Ramos (cell line): ENCODE data around the gene ANTXR1.

Experiments used
- in situ Hi-C: fragments of 300-500 bp; cut with MboI; formaldehyde crosslinking; loops from one replicate; pipeline ENCODE4 v1.14.3; 2022; ENCODE audit warnings: low sequenced_read_pairs; ENCODE audit not compliant: unreplicated experiment

ANTXR1 gene

GRCh38 chr2:69123182-69123581 lies 110.2 kb downstream of the ANTXR1 start:
- in situ Hi-C loops, result no loop called here

GRCh38 chr2:69124343-69124742 lies 111.4 kb downstream of the ANTXR1 start:
- in situ Hi-C loops, result no loop called here

GRCh38 chr2:69125816-69126215 lies 112.8 kb downstream of the ANTXR1 start:
- in situ Hi-C loops, result no loop called here

- in situ Hi-C loops, result no loop called here
Observed at GRCh38 chr2:69126341-69126740, 113.4 kb downstream of the ANTXR1 start.

GRCh38 chr2:69131452-69131851 lies 118.5 kb downstream of the ANTXR1 start:
- in situ Hi-C loops, result no loop called here

- in situ Hi-C loops, result no loop called here
Observed at GRCh38 chr2:69131983-69132675, 119.2 kb downstream of the ANTXR1 start.

- in situ Hi-C loops, result no loop called here
Observed at GRCh38 chr2:69132960-69133590, 120.1 kb downstream of the ANTXR1 start.

- in situ Hi-C loops, result no loop called here
Observed at GRCh38 chr2:69133898-69134297, 120.9 kb downstream of the ANTXR1 start.

- in situ Hi-C loops, result no loop called here
Observed at GRCh38 chr2:69134306-69134945, 121.4 kb downstream of the ANTXR1 start.

- in situ Hi-C loops, result no loop called here
Observed at GRCh38 chr2:69138247-69138772, 125.3 kb downstream of the ANTXR1 start.

GRCh38 chr2:69138793-69139459 lies 125.9 kb downstream of the ANTXR1 start:
- in situ Hi-C loops, result no loop called here

GRCh38 chr2:69139778-69140670 lies 127.0 kb downstream of the ANTXR1 start:
- in situ Hi-C loops, result no loop called here

GRCh38 chr2:69141061-69141460 lies 128.1 kb downstream of the ANTXR1 start:
- in situ Hi-C loops, result no loop called here

- in situ Hi-C loops, result no loop called here
Observed at GRCh38 chr2:69143748-69144360, 130.9 kb downstream of the ANTXR1 start.

- in situ Hi-C loops, result no loop called here
Observed at GRCh38 chr2:69145204-69145603, 132.2 kb downstream of the ANTXR1 start.

GRCh38 chr2:69147841-69148533 lies 135.0 kb downstream of the ANTXR1 start:
- in situ Hi-C loops, result no loop called here

- in situ Hi-C loops, result no loop called here
Observed at GRCh38 chr2:69149631-69150215, 136.7 kb downstream of the ANTXR1 start.

- in situ Hi-C loops, result no loop called here
Observed at GRCh38 chr2:69151931-69152330, 139.0 kb downstream of the ANTXR1 start.
